ENCODE measurements around the gene NAALADL2. TPM values are rescaled to one million over a fixed set of nuclear protein-coding genes. Genes with fewer than 3 reads are reported as not detected.
"Not testable (repeated sequence)": the region's sequence is repeated elsewhere in the genome, so short reads cannot be mapped to it uniquely, and the experiment has no call there.

The NAALADL2 gene
- total RNA-seq, 4 donors from 2014 or later, result 3.8 to 20.3 (median 8.6) TPM

DNA sequence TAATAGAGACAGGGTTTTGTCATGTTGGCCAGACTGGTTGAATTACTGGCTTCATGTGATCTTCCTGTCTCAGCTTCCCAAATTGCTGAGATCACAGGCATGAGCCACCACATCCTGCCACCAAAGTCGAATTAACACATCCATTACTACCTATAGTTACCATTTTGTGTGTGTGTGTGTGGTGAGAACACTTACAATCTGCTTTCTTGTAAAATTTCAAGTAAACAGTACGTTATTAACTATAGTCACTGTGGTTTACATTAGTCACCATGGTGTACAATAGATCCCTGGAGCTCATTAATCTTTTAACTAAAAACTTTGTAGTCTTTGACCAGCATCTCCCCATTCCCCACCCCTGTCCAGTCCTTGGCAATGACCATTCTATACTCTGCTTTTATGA is 270.0 kb downstream of the NAALADL2 start:
- intact Hi-C loops (cut with DNase I), result no loop called here
- Histone ChIP-seq H3K36me3 (no peaks in the 10 kb centered on the region), H3K27me3 (no peaks in the 10 kb centered on the region), H3K27ac (replicated peaks in 1 of 4) (no peak overlapping the region), H3K9me3 (peaks cover 0 to 4% (median 2%) of the 10 kb centered on the region in 4 donors), H3K4me1 (no peaks in the 10 kb centered on the region), H3K4me3 (no peak overlapping the region)
- 81% methylated on average over 2 of the region's 2 CpGs for WGBS
- DNase-seq (ENCODE audit: extremely low spot score), result no peak
- no peak for TF ChIP-seq CTCF (IDR thresholded peaks at IDR 0.05)
- no peak for TF ChIP-seq EP300 (IDR thresholded peaks at IDR 0.05)
- TF ChIP-seq POLR2A (IDR thresholded peaks at IDR 0.05; ENCODE audit: low read depth), result no peak
- TF ChIP-seq POLR2AphosphoS5 (IDR thresholded peaks at IDR 0.05), result no peak

DNA sequence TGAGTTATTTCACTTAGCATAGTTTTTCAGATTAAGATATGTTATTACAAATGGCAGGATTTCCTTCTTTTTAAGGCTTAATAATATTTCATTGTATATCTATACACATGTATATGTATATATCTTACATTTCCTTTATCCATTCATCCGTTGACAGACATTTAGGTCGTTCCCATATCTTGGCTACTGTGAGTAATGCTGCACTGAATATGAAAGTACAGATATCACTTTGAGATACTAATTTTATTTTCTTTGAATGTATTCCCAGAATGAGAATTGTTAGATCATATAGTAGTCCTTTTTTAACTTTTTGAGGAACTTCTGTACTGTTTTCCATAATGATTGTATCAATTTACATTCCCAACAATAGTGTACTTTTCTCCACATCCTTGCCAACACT is 270.4 kb downstream of the NAALADL2 start:
- no peak for DNase-seq (ENCODE audit: extremely low spot score)
- H3K27ac ChIP-seq (replicated peaks in 1 of 4), result no peak overlapping the region
- 84% methylated on average over 2 of the region's 2 CpGs for WGBS
- no peaks in the 10 kb centered on the region for H3K36me3 ChIP-seq
- no peak overlapping the region for H3K4me3 ChIP-seq
- H3K9me3 ChIP-seq, result no peaks in the 10 kb centered on the region
- TF ChIP-seq CTCF (IDR thresholded peaks at IDR 0.05) (no peak), POLR2AphosphoS5 (IDR thresholded peaks at IDR 0.05) (no peak), EP300 (IDR thresholded peaks at IDR 0.05) (no peak), POLR2A (IDR thresholded peaks at IDR 0.05; ENCODE audit: low read depth) (no peak)
- H3K4me1 ChIP-seq, result no peaks in the 10 kb centered on the region
- no peaks in the 10 kb centered on the region for H3K27me3 ChIP-seq
- intact Hi-C loops (cut with DNase I), result no loop called here

DNA sequence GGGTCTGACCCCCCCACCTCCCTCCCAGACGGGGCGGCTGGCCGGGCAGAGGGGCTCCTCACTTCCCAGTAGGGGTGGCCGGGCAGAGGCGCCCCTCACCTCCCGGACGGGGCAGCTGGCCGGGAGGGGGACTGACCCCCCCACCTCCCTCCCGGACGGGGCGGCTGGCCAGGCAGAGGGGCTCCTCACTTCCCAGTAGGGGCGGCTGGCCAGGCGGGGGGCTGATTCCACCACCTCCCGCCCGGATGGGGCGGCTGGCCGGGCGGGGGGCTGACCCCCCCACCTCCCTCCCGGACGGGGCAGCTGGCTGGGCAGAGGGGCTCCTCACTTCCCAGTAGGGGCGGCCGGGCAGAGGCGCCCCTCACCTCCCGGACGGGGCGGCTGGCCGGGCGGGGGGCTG is 272.7 kb downstream of the NAALADL2 start:
- H3K4me1 ChIP-seq; DNase-seq (ENCODE audit: extremely low spot score); H3K27ac ChIP-seq (replicated peaks in 1 of 4); intact Hi-C loops (cut with DNase I); H3K4me3 ChIP-seq; H3K36me3 ChIP-seq; H3K9me3 ChIP-seq; H3K27me3 ChIP-seq: not testable (repeated sequence)
- WGBS, result no CpG with 5 or more reads among the region's 28 CpGs

- not testable (repeated sequence) for DNase-seq (ENCODE audit: extremely low spot score)
- WGBS, result 89% methylated on average over 9 of the region's 28 CpGs
Observed at GRCh38 chr3:175132706-175133105, 273.6 kb downstream of the NAALADL2 start.

GRCh38 chr3:175144368-175144767 is 285.2 kb downstream of the NAALADL2 start:
- no peak for TF ChIP-seq POLR2A (IDR thresholded peaks at IDR 0.05; ENCODE audit: low read depth)
- TF ChIP-seq EP300 (IDR thresholded peaks at IDR 0.05), result no peak
- no peak for TF ChIP-seq CTCF (IDR thresholded peaks at IDR 0.05)
- no peak for TF ChIP-seq POLR2AphosphoS5 (IDR thresholded peaks at IDR 0.05)
- H3K27ac ChIP-seq (replicated peaks in 1 of 4), result no peak overlapping the region
- no peaks in the 10 kb centered on the region for H3K4me1 ChIP-seq
- H3K9me3 ChIP-seq, result no peaks in the 10 kb centered on the region
- no peaks in the 10 kb centered on the region for H3K36me3 ChIP-seq
- H3K27me3 ChIP-seq, result no peaks in the 10 kb centered on the region
- intact Hi-C loops (cut with DNase I), result no loop called here
- WGBS, result 95% methylated on average over 2 of the region's 2 CpGs
- no peak overlapping the region for H3K4me3 ChIP-seq
- no peak for DNase-seq (ENCODE audit: extremely low spot score)

More at GRCh38 chr3:175132706-175133105, 273.6 kb downstream of the NAALADL2 start:
- H3K4me3 ChIP-seq; H3K9me3 ChIP-seq; H3K4me1 ChIP-seq; H3K36me3 ChIP-seq; H3K27me3 ChIP-seq; intact Hi-C loops (cut with DNase I); H3K27ac ChIP-seq (replicated peaks in 1 of 4): not testable (repeated sequence)

GRCh38 chr3:175146258-175146657 is 287.1 kb downstream of the NAALADL2 start:
- intact Hi-C loops (cut with DNase I), result no loop called here
- TF ChIP-seq POLR2AphosphoS5 (IDR thresholded peaks at IDR 0.05), result no peak
- peak in 1 of 3 experiments; percentile 7 for TF ChIP-seq CTCF (IDR thresholded peaks at IDR 0.05)
- TF ChIP-seq POLR2A (IDR thresholded peaks at IDR 0.05; ENCODE audit: low read depth), result no peak
- no peak for TF ChIP-seq EP300 (IDR thresholded peaks at IDR 0.05)

More at GRCh38 chr3:175146258-175146657, 287.1 kb downstream of the NAALADL2 start:
- Histone ChIP-seq H3K36me3 (no peaks in the 10 kb centered on the region), H3K9me3 (no peaks in the 10 kb centered on the region), H3K27ac (replicated peaks in 1 of 4) (no peak overlapping the region), H3K27me3 (no peaks in the 10 kb centered on the region), H3K4me1 (no peaks in the 10 kb centered on the region), H3K4me3 (no peak overlapping the region)
- DNase-seq (ENCODE audit: extremely low spot score), result no peak
- 89% methylated on average over 1 of the region's 1 CpG for WGBS
